H54 (cell line): ENCODE measurements around the gene CHSY3.

Source experiments
- DNase-seq: peaks from one replicate; pipeline ENCODE4 v3.0.0; 2011; ENCODE audit warnings: low spot score, mixed read lengths; ENCODE audit not compliant: insufficient read length
- FAIRE-seq: peaks from 3 replicates; lab custom pipeline; 2011; peaks lifted over from hg19 to GRCh38; lab: Jason Lieb, UNC
- POLR2A ChIP-seq: IDR thresholded peaks from 2 replicates; pipeline ENCODE4 v1.6.1; 2011; ENCODE audit warnings: low read depth, mild to moderate bottlenecking, low read length

CHSY3 gene

DNA sequence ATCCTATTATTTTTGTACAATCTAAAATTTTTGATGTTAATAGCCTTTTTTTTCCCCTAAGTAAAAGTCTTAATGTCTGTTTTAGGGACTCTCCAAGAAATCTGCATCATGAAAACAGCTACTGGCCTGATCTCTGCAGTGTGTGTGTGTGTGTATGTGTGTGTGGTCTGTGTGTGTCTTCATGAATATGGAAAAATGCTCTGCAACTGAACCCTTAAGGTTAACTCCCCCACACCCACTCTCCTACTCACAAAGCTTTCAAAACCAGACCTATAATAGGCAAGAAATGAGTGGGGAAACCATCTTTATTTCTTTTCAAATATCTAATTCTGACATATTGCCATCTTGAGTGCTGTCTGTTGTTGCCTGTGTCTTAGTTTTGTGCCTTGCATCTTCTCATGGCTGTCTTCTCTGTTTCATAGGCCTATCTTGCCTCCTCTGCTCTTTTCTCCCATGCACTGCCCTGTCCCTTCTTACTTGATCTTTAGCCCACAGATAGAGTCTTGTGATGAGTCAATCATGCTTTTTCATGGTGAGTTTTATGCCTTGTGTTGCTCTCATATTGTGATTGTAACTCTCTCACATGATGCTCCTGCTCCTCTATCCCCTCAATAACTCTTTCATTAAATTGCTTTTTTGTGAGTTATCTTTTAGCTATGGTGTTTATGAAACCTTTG lies 68.3 kb downstream of the CHSY3 start:
- TF ChIP-seq POLR2A = no peak
- DNase-seq (no peak), FAIRE-seq (no peak)

GRCh38 chr5:129973716-129974426 lies 69.6 kb downstream of the CHSY3 start:
- DNase-seq = no peak
- TF ChIP-seq POLR2A = no peak
- FAIRE-seq = no peak

DNA sequence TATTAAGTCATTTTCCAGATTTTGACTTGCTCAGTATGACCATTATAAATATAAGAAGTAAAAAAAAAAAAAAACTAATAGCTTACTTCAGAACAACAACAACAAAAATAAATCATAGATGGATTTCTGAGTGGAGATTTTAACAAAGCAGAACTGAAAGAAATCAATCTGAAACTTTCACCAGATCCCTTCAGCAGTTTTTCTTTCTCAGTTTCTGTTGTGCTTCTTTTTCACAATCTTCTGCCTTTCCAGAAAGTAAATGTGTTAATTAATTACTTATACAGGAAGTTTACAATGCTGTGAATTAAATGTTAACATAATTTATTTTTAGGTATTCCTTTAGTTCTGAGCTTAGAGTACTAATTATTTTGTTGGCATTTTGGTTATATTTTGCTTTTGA lies 73.5 kb downstream of the CHSY3 start:
- DNase-seq = no peak
- no peak for TF ChIP-seq POLR2A
- no peak for FAIRE-seq

- no peak for TF ChIP-seq POLR2A
- DNase-seq = no peak
- no peak for FAIRE-seq
These were observed 74.0 kb downstream of the CHSY3 start for GRCh38 chr5:129978270-129978669.

- FAIRE-seq = no peak
- DNase-seq = no peak
- no peak for TF ChIP-seq POLR2A
These were observed 84.2 kb downstream of the CHSY3 start for GRCh38 chr5:129988453-129988852.

GRCh38 chr5:129991780-129992179 lies 87.5 kb downstream of the CHSY3 start:
- TF ChIP-seq POLR2A = no peak
- FAIRE-seq (no peak), DNase-seq (no peak)

- no peak for FAIRE-seq
- TF ChIP-seq POLR2A = no peak
- DNase-seq = no peak
These were observed 92.6 kb downstream of the CHSY3 start for GRCh38 chr5:129996896-129997295.

- FAIRE-seq = no peak
- TF ChIP-seq POLR2A = no peak
These were observed 96.2 kb downstream of the CHSY3 start for GRCh38 chr5:130000460-130000859.

DNA sequence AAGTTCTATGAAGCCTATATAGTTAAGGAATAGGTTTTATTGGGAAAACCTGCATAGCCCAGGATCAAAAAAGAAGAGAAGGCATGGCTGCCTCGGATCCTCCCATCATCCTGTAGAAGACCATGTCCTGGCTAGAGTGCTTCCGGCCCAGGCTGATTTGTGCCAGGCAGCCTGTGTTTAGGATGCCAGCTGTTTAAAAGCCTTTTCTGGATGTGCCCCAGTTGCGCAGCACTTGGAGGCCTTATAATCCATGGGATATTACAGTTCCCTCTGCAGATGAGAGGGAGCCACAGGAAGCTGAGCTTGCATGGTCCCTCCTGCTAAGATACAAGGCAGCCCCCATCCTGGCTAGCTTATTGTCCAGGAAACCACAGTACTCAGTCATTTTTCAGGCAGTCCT lies 97.9 kb downstream of the CHSY3 start:
- FAIRE-seq (no peak), DNase-seq (no peak)
- TF ChIP-seq POLR2A = no peak

More at GRCh38 chr5:130000460-130000859, 96.2 kb downstream of the CHSY3 start:
- DNase-seq = no peak

GRCh38 chr5:130002876-130003275 lies 98.6 kb downstream of the CHSY3 start:
- DNase-seq = no peak
- no peak for FAIRE-seq
- no peak for TF ChIP-seq POLR2A

DNA sequence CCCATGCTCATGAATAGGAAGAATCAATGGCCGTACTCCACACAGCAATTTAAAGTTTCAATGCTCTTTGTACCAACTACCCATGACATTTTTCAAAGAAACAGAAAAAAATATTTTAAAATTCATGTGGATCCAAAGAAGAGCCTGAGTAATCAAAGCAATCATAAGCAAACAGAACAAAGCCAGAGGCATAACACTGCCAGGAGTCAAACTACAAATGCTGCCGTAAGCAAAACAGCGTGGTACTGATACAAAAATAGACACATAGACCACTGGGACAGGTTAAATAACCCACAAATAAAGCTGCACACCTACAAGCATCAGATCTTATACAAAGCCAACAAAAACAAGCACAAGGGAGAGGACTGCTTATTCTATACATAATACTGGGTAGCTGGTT lies 107.7 kb downstream of the CHSY3 start:
- DNase-seq (no peak), FAIRE-seq (no peak)
- no peak for TF ChIP-seq POLR2A

DNA sequence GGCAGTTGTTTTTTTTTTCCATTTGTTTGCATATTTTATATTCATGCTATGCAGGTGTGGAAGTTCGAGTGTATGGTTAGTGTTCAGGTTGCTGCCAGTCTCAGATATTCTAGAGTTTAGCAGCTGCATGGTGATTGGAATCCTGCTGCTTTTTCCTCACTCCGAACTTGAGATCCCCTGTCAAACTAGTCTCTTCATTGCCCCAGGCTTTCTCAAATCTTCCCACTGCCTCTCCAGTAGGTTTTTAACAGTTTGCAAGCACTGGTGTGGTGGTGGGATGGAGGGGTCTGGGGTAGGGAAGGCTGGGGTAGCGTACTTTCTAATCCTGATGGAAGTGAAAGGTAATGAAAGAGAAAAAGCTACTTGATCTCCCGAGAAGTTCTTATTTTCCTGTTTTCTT lies 112.9 kb downstream of the CHSY3 start:
- FAIRE-seq (no peak), DNase-seq (no peak)
- TF ChIP-seq POLR2A = no peak

DNA sequence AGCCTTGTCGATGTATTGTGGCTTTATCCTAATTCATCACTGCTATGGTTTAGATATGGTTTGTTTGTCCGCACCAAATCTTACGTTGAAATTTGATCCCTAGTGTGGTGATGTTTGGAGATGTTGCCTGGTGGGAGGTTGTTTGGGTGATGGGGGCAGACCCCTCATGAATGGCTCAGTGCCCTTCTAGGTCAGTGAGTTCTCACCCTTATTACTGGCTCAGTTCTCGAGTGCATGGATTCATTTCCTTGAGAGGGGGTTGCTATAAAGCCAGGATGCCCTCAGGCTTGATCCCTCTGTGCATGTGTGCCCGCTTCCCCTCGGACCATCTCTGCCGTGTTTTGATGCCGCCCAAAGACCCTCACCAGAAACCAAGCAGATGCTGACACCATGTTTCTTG lies 114.4 kb downstream of the CHSY3 start:
- FAIRE-seq (no peak), DNase-seq (no peak)
- TF ChIP-seq POLR2A = no peak

GRCh38 chr5:130021000-130021399 lies 116.7 kb downstream of the CHSY3 start:
- no peak for TF ChIP-seq POLR2A
- no peak for DNase-seq
- FAIRE-seq = no peak

GRCh38 chr5:130021876-130022275 lies 117.6 kb downstream of the CHSY3 start:
- no peak for FAIRE-seq
- no peak for DNase-seq
- no peak for TF ChIP-seq POLR2A
